H9 (cell line): ENCODE measurements around the gene SERINC3. TPM values are rescaled to one million over a fixed set of nuclear protein-coding genes. Genes with fewer than 3 reads are reported as not detected.

Experiments
- DNase-seq: peaks from one replicate; pipeline ENCODE4 v3.0.0-alpha.2; 2017
- H2AFZ ChIP-seq: one replicate; pipeline ENCODE4 v1.6.1; 2013; ENCODE audit warnings: mild to moderate bottlenecking, low read length, control low read depth, moderate library complexity
- H2AK5ac ChIP-seq: 2 replicates; pipeline ENCODE4 v1.6.1; 2013; ENCODE audit warnings: low read length, control low read depth, mixed read lengths; ENCODE audit not compliant: insufficient read length
- H2BK120ac ChIP-seq: one replicate; pipeline ENCODE4 v1.6.1; 2013; ENCODE audit warnings: low read depth, mild to moderate bottlenecking, low read length, control low read depth, inconsistent platforms; ENCODE audit not compliant: poor library complexity, severe bottlenecking
- H2BK12ac ChIP-seq: 2 replicates; pipeline ENCODE4 v1.6.1; 2013; ENCODE audit warnings: low read length, control low read depth, mixed read lengths, low read depth; ENCODE audit not compliant: insufficient read length
- H2BK15ac ChIP-seq: 2 replicates; pipeline ENCODE4 v1.6.1; 2013; ENCODE audit warnings: low read depth, low read length, control low read depth
- H2BK20ac ChIP-seq: one replicate; pipeline ENCODE4 v1.6.1; 2013; ENCODE audit warnings: low read depth, mild to moderate bottlenecking, low read length, control low read depth, inconsistent platforms; ENCODE audit not compliant: poor library complexity, severe bottlenecking
- H2BK5ac ChIP-seq: 2 replicates; pipeline ENCODE4 v1.6.1; 2013; ENCODE audit warnings: low read length, control low read depth, mixed read lengths; ENCODE audit not compliant: insufficient read length
- H3K14ac ChIP-seq: 2 replicates; pipeline ENCODE4 v1.6.1; 2013; ENCODE audit warnings: low read length, control low read depth; ENCODE audit not compliant: insufficient read depth
- H3K18ac ChIP-seq: 2 replicates; pipeline ENCODE4 v1.6.1; 2013; ENCODE audit warnings: low read depth, mild to moderate bottlenecking, mixed read lengths, low read length, control low read depth; ENCODE audit not compliant: insufficient read length
- H3K23ac ChIP-seq: 2 replicates; pipeline ENCODE4 v1.6.1; 2013; ENCODE audit warnings: low read length, control low read depth, mixed read lengths, low read depth; ENCODE audit not compliant: insufficient read length
- H3K23me2 ChIP-seq: 2 replicates; pipeline ENCODE4 v1.6.1; 2013; ENCODE audit warnings: low read depth, mild to moderate bottlenecking, mixed read lengths, low read length, control low read depth; ENCODE audit not compliant: insufficient read length, poor library complexity, severe bottlenecking
- H3K27ac ChIP-seq: 2 replicates; pipeline ENCODE4 v1.5.1; 2013; ENCODE audit warnings: low read length, control low read depth, mixed read lengths, low read depth; ENCODE audit not compliant: insufficient read length
- H3K27me3 ChIP-seq: 2 replicates; pipeline ENCODE4 v1.6.1; 2013; ENCODE audit warnings: low read length, control low read depth, inconsistent platforms; ENCODE audit not compliant: insufficient read depth
- H3K4ac ChIP-seq: 2 replicates; pipeline ENCODE4 v1.6.1; 2013; ENCODE audit warnings: low read depth, mild to moderate bottlenecking, control low read depth, inconsistent platforms, low read length, moderate library complexity
- H3K4me1 ChIP-seq: 2 replicates; pipeline ENCODE4 v1.6.1; 2013; ENCODE audit warnings: low read length, control low read depth, inconsistent platforms; ENCODE audit not compliant: insufficient read depth
- H3K4me2 ChIP-seq: 2 replicates; pipeline ENCODE4 v1.6.1; 2013; ENCODE audit warnings: low read length, control low read depth, mixed read lengths; ENCODE audit not compliant: insufficient read length, insufficient read depth
- H3K56ac ChIP-seq: 2 replicates; pipeline ENCODE4 v1.6.1; 2013; ENCODE audit warnings: low read depth, mild to moderate bottlenecking, mixed read lengths, low read length, control low read depth; ENCODE audit not compliant: insufficient read length
- H3K79me1 ChIP-seq: 2 replicates; pipeline ENCODE4 v1.6.1; 2013; ENCODE audit warnings: low read depth, mild to moderate bottlenecking, moderate library complexity, low read length, control low read depth, inconsistent platforms; ENCODE audit not compliant: insufficient read depth, poor library complexity, severe bottlenecking
- H3K79me2 ChIP-seq: 2 replicates; pipeline ENCODE4 v1.6.1; 2013; ENCODE audit warnings: low read length, control low read depth, inconsistent platforms; ENCODE audit not compliant: insufficient read depth
- H3K9ac ChIP-seq: 2 replicates; pipeline ENCODE4 v1.6.1; 2013; ENCODE audit warnings: low read length, control low read depth, mixed read lengths; ENCODE audit not compliant: insufficient read length; ENCODE audit errors: extremely low read depth
- H3K9me3 ChIP-seq: one replicate; pipeline ENCODE4 v1.6.1; 2013; ENCODE audit warnings: low read depth, low read length, inconsistent platforms; ENCODE audit not compliant: control insufficient read depth
- H3T11ph ChIP-seq: one replicate; pipeline ENCODE4 v1.6.1; 2013; ENCODE audit warnings: mild to moderate bottlenecking, low read length, control low read depth, inconsistent platforms
- H4K20me1 ChIP-seq: one replicate; pipeline ENCODE4 v1.6.1; 2013; ENCODE audit not compliant: control insufficient read depth, insufficient read length, insufficient read depth
- H4K5ac ChIP-seq: 2 replicates; pipeline ENCODE4 v1.6.1; 2013; ENCODE audit warnings: low read depth, mild to moderate bottlenecking, mixed read lengths, low read length, control low read depth; ENCODE audit not compliant: insufficient read length
- H4K8ac ChIP-seq: replicated peaks from 2 replicates; pipeline ENCODE4 v1.6.1; 2013; ENCODE audit warnings: low read length, control low read depth, mixed read lengths, low read depth; ENCODE audit not compliant: insufficient read length
- H4K91ac ChIP-seq: 2 replicates; pipeline ENCODE4 v1.6.1; 2013; ENCODE audit warnings: low read depth, mild to moderate bottlenecking, moderate library complexity, mixed read lengths, low read length, control low read depth; ENCODE audit not compliant: insufficient read length
- H3K27ac Mint-ChIP-seq, 3 experiments: 2 replicates in 2 of 3; 3 replicates in 1 of 3; pipeline ENCODE4 v1.8.0; 2020 to 2021; ENCODE audit warnings: mixed read lengths in 3 of 3, mild to moderate bottlenecking in 1 of 3, moderate library complexity in 1 of 3
- H3K27me3 Mint-ChIP-seq: 2 replicates; pipeline ENCODE4 v1.8.0; 2021; ENCODE audit warnings: low read depth, mild to moderate bottlenecking, moderate library complexity, mixed read lengths
- H3K36me3 Mint-ChIP-seq, 3 experiments: 2 replicates in 2 of 3; 3 replicates in 1 of 3; pipeline ENCODE4 v1.8.0; 2020 to 2021; ENCODE audit warnings: low read depth in 3 of 3, mixed read lengths in 3 of 3; ENCODE audit not compliant: insufficient read depth in 1 of 3
- H3K4me1 Mint-ChIP-seq, 2 experiments: 2 replicates each; pipeline ENCODE4 v1.8.0; 2020; ENCODE audit warnings: mixed read lengths in 2 of 2
- H3K4me3 Mint-ChIP-seq, 2 experiments: 2 replicates in 1 of 2; 3 replicates in 1 of 2; pipeline ENCODE4 v1.8.0; 2020 to 2021; ENCODE audit warnings: mild to moderate bottlenecking in 2 of 2, mixed read lengths in 2 of 2, moderate library complexity in 1 of 2
- H3K9me3 Mint-ChIP-seq, 2 experiments: 2 replicates in 1 of 2; 3 replicates in 1 of 2; pipeline ENCODE4 v1.8.0; 2020; ENCODE audit warnings: mild to moderate bottlenecking in 2 of 2, mixed read lengths in 2 of 2, moderate library complexity in 1 of 2
- WGBS: extraction: QIAGEN DNeasy Blood & Tissue Kit; methylation state at CpG from one replicate; pipeline ENCODE4 v1.1.7; 2013; ENCODE audit warnings: missing lambda C conversion rate, low lambda C conversion rate, mixed read lengths; ENCODE audit not compliant: insufficient read length; ENCODE audit errors: extremely low coverage; 5-methylcytosine and 5-hydroxymethylcytosine counted together
- total RNA-seq: library from RNA; stranded (reverse); gene quantifications from 2 replicates; pipeline ENCODE4 v1.2.1, GENCODE V29; 2021
- TF ChIP-seq, protein P1 (sequence below): fragments of 200-600 bp; sonication (generic); conservative IDR thresholded peaks from 3 replicates; pipeline ENCODE4 v1.8.0; 2021; ENCODE audit warnings: antibody characterized with exemption, mild to moderate bottlenecking

SERINC3 gene
- total RNA-seq, 1 experiment from 2014 or later: 41.5 TPM

DNA sequence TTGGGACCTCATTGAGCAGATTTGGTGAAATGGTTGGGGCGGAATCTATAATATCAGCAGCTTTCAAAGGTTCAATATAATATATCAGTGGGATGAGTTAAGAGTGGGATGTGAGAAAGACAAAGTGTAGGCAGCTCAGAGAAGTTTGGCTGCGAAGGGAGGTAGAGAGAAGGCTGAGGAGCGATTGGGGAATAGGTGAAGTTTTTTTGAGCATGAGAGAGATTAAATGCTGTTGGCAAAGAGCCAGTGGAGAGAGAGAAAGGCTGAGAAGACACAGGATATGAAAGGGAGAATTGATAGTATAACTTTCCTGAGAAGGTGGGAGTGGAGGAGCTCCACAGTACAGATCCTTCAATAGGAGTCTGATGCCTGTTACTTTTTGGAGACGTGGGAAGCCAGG is 12.1 kb upstream of the SERINC3 start:
- H3K23me2 ChIP-seq: peaks cover 14% of the 10 kb centered on the region
- peaks cover 2 to 3% of the 10 kb centered on the region in 2 experiments; a peak in 3 of 4 replicates for H3K4me1 Mint-ChIP-seq
- TF ChIP-seq, protein P1, sequence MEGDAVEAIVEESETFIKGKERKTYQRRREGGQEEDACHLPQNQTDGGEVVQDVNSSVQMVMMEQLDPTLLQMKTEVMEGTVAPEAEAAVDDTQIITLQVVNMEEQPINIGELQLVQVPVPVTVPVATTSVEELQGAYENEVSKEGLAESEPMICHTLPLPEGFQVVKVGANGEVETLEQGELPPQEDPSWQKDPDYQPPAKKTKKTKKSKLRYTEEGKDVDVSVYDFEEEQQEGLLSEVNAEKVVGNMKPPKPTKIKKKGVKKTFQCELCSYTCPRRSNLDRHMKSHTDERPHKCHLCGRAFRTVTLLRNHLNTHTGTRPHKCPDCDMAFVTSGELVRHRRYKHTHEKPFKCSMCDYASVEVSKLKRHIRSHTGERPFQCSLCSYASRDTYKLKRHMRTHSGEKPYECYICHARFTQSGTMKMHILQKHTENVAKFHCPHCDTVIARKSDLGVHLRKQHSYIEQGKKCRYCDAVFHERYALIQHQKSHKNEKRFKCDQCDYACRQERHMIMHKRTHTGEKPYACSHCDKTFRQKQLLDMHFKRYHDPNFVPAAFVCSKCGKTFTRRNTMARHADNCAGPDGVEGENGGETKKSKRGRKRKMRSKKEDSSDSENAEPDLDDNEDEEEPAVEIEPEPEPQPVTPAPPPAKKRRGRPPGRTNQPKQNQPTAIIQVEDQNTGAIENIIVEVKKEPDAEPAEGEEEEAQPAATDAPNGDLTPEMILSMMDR: no peak
- no peak overlapping the region for H4K8ac ChIP-seq
- no peak overlapping the region for H3K4ac ChIP-seq
- H2BK15ac ChIP-seq: no peak overlapping the region
- H3K4me1 ChIP-seq: no peaks in the 10 kb centered on the region
- no peak overlapping the region for H2BK5ac ChIP-seq
- H4K20me1 ChIP-seq: no peaks in the 10 kb centered on the region
- no peak for DNase-seq
- no peak overlapping the region for H3K14ac ChIP-seq
- H2BK12ac ChIP-seq: no peak overlapping the region
- no peak overlapping the region for H3K9ac ChIP-seq
- H3K4me3 Mint-ChIP-seq: no peak overlapping the region
- H3K79me1 ChIP-seq: peaks cover 3% of the 10 kb centered on the region
- H3K27me3 Mint-ChIP-seq: no peaks in the 10 kb centered on the region
- H2BK20ac ChIP-seq: no peak overlapping the region
- no peak overlapping the region for H2BK120ac ChIP-seq
- no peak overlapping the region for H3K4me2 ChIP-seq
- WGBS: 100% methylated on average over 1 of the region's 4 CpGs
- H4K5ac ChIP-seq: no peak overlapping the region
- H3K27me3 ChIP-seq: no peaks in the 10 kb centered on the region
- H2AK5ac ChIP-seq: no peak overlapping the region
- no peak overlapping the region for H3K27ac ChIP-seq
- H3T11ph ChIP-seq: no peak overlapping the region
- H3K79me2 ChIP-seq: no peaks in the 10 kb centered on the region
- no peaks in the 10 kb centered on the region for H3K9me3 Mint-ChIP-seq
- H3K36me3 Mint-ChIP-seq: no peaks in the 10 kb centered on the region
- no peaks in the 10 kb centered on the region for H3K9me3 ChIP-seq
- H3K27ac Mint-ChIP-seq: no peak overlapping the region
- H4K91ac ChIP-seq: no peak overlapping the region
- no peak overlapping the region for H3K56ac ChIP-seq
- no peak overlapping the region for H2AFZ ChIP-seq
- no peak overlapping the region for H3K23ac ChIP-seq
- no peak overlapping the region for H3K18ac ChIP-seq
